Limb (tissue), 2 donors: ENCODE results near the gene KLK10.

Experiments
- DNase-seq, 2 donors: peaks; one replicate each; pipeline ENCODE4 v3.0.0-alpha.2; 2016; ENCODE audit errors: extremely low spot score in 2 of 2

The KLK10 gene

DNA sequence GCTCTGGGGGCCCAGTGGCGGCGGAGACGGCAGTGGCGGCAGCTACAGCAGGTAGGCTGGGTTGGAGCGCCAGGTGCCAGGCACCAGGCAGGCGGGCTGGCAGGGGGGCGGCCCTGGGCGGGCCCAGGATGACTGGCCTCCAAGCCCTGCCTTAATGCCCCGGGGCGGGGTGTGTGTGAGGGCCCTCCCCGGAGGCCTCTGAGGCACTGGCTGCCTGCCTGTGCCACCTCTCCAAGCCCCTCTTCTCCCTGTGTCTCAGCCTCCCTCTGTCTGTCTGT lies 7.0 kb upstream of the KLK10 start, which contains the start of gene KLK11:
Gene KLK11, minus strand, starts transcription at position 63 of the 278 bp plus-strand sequence. CDS start 985 bp downstream, outside the sequence.
- no peak for DNase-seq

DNA sequence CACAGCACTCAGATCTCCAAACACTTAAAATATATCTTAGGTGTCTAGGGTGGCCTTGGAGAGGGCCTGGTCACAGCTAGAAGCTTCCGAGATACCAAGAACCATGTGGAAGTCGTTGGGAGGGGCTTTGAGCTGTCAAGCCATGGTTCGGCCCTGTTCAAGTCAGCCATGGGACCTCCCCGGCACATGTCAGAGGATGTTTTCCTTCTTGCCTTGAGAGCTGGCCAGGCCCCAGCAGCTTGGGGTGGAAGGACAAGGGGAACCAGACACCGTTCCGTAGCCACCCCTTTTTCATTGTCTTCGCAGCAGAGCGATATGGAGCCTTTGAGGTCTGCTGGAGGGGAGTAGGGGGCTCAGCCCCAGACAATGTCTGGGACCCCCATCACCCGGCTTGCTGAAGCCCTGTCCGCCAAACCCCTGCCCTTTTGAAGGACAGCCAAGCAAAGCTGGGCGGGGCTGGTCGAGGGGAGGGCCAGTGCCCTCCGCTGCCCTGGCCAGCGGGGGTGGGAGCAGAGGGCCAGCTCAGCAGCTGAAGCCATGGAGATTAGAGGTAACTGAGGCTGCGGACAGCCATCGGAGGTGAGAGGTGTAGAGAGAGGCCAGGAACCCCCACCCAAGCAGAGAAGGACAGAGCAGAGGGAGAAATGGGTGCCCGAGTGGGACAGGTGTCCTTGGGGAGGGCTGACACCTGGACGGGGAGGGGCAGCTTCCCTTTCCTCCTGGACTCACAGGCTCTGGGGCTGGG lies 6.5 kb upstream of the KLK10 start:
- DNase-seq, result no peak

DNA sequence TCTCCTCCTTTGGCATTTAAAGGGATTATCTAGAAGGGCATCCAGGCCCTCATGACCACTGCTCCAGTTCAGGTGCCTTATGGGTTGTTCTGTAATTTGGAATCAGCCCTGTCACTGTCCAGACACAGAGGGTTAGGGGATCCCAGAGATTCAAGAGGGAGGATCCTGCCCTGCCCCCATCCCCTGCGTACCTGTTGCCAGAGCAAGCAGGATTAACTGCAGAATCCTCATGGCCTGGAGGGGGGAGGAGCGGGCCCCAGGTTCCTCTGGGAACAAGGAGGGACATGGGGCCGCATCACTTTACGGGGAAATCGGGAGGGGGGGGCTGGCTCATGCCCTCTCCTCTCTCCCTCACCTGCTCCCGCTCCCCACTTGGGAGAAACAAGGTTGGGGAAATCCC lies 5.9 kb upstream of the KLK10 start:
- no peak for DNase-seq

DNA sequence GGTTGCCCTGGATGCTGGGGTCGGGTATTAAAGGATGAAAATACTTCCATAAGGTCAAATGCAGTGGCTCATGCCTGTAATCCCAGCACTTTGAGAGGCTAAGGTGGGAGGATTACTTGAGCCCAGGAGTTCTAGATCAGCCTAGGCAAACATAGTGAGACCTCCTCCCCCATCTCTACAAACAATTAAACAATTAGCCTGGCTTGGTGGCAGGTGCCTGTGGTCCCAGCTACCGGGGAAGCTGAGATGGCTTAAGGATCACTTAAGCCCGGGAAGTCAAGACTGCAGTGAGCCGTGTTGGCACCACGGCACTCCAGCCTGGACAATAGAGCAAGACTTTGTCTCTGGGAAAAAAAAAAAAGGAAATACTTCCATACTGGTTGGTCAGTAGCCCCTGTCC lies 5.4 kb upstream of the KLK10 start:
- DNase-seq, result no peak

DNA sequence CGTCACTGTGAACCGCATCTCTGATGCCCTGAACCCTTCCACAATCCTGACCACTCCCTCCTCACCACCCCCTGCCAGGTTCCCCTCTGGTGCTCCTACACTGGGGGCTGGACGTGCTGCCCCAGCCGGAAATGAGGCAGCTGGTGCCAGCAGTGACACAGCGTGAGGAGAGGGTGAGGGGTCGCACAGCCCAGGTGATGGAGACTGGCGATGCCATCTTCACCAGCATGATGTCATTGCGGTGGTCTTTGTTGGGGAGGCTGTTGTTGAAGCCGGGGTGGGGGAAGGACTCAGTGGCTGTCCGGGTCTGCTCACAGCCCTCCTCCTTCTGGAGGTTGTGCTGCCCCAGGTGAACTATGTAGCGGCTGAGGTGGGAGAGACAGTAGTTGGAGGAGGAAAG lies 4.4 kb upstream of the KLK10 start:
- no peak for DNase-seq

DNA sequence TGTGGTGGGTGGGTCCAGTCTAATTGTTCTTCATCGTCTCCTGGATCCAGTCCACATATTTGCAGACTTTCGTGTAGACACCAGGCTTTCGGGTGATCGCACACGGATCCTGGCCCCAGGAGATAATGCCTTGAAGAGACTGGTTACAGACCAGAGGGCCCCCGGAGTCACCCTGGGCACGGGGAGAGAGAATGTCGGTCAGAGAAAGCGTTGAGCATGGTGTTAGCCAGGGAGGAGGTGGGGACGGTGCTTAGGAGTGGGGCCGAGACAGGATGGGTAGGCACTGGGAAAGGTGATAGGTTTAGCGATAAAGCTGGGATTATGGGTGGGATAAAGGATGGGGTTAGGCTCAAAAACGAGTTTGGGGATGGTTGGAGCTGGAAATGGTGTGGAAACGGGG lies 3.0 kb upstream of the KLK10 start:
- no peak for DNase-seq

DNA sequence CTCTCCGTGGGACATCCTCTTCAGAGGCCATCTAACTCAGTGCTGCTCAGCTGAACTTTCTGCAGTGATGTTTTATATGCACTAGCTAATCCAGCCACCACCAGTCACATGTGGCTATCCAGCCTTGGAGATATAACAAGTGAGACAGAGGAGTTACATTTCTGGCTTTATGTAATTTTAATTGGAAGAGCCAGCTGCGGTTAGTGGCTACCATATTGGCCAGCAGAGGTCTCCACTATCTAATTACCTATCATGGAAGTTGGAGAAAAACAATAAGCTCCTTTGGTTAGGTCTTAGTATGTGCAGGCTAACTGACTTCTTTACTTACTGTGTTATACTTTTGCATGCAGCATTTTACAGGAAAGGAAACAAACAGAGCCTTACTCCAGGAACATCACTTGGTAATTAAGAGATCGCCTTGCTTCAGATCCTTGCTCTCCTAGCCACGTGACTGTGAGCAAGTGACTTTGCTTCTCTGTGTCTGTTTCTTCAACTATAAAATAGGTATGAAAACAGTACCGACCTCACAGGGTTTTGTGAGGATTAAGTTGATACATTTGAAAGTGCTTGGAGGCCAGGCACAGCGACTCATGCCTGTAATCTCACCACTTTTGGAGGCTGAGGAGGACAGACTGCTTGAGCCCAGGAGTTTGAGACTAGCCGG lies 1.6 kb upstream of the KLK10 start:
- peak in 1 of 2 donors; percentile 12 for DNase-seq

DNA sequence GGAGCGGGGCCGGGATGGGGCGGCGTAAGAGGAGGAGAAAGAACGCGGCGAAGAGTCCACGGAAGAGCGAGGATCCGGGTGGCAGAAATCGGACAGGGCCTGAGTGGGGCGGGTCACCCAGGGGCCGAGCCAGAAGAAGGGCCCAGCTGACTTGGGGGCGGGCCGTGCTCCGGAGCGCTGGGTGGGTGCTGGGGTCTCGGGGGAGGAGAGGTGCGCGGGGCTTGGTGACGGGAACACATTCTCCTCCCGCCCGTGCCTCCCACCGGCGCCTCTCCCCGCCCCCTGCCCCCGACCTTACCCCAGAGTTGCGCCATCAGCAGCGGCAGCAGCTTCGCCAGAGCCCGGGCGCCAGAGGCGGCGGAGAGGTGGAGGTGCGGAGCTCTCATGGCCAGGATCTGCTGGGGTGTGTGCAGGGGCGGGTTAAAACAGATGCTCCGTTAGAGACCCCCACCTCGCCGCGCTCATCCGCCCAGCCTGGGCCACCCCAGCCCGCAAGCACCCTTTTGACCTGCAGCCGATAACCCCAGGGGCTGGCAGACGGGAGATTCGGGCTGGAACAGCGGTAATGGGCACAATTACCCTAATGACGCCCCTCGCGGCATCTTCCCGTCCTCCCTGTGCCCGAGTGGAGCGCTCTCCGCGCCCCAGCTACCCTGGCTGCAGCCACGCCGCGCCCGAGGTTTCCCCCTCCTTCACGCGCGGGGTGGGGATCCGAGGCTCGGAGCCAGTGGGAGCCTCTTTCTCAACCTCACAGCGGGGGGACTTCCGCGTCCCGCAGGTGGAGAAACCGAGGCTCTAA lies 565 bp downstream of the KLK10 start:
- DNase-seq, result no peak

DNA sequence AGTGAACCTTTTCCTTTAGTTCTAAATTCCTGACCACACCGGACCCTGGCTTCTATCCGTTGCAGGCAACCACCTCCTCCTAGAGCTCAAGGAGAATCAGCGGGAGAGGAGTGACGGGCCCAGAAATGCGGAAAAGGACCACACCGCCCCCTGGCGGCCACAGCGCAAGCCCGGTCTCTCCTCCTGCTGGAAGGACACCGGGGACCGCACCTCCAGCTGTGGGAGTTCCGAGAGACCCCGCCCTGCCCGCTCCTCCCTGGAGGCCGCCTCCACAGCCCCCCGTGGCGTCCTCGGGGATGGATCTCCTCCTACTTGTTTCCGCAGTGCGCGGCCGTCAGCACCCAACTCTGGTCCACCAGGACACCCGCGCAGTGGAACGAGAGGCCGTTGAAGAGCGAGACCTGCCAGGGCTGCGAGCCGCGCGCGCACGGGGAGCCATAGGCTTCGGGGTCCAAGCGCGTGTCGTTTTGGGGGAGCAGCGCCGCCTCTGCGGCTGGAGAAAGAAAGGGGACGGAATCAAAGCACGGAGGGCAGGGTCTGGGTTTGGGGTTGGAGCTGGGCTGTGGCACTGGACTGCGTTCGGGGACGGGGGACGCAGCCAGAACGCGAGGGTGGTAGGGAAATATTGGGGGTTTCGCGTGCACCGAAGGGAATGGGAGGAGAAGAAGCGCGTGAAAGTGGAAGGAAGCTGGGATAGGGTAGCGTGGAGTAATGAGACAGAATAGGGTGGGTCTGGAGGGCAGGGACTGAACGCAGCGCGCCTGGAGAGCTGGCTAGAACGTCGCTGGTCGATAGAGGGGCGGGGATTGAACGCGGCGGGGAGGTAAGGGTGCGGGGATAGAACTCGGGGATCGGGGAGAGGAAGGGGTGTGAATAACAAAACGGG lies 2.5 kb downstream of the KLK10 start:
- DNase-seq, result peak in 1 of 2 donors; percentile 56

DNA sequence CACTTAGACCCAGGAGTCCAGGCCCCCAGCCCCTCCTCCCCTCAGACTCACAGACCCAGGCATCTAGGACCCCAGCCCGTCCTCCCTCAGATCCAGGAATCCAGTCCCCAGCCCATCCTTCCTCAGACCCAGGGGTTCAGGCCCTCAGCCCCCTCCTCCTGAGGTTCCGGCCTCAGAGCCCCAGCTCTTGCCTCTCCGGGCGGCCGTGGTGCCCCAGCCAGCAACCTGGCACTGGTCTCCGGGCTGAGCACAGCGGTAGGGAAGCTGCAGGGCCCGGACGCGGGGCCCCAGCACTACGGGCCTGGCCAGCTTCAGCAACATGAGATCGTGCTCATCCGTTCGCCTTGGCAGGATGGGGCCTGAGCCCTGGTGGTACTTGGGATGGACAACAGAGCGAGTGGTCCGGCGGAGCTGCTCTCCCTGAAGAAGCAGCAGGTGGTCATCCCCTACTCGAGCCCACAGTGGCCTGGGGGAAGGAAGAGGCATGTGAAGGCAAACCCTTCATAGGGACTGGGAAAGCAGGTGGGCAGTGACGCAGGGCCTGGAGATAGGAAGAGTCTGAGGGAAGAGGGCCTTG lies 3.7 kb downstream of the KLK10 start:
- DNase-seq, result no peak

DNA sequence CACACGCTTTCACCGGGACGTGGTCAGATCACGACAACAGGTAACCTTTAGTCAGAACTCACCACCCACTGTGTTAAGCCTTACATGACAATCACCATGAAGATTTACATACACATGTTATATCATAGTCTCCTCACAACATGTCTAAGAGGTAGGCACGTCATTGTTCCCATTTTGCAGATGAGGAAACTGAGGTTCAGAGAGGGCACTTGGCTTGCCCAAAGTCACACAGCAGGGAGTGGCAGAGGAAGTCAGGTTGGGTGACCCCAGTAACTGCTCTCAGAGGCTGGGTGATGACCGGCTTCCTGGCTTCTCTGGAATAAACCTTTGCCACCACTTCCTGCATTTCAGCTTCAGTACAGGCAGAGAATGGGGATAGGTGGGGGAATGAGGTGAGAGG lies 5.3 kb downstream of the KLK10 start:
- no peak for DNase-seq

DNA sequence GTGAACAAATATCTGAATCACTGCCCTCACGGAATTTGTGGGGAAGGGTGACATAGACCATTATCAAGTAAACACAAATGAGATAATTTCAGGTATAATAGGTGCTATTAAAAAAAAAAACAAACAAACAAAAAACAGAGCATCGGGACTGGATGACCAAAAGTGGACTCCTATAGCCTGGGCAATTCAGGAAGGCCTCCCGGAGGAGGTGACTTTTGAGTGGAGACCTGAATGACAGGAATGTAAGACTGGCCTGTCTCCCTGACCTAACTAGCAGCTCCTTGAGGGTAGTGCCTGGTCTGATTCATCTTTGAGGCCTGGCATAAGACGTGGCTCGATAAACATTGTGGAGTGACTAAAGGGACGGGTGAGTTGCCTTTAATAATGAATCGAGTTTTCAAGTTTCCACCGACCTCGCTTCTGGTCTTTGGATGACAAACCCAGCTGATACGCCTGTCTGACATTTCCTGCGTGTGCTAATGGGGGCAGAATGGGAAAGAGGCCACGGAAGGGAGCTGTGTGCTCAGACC lies 6.8 kb downstream of the KLK10 start:
- DNase-seq, result no peak

DNA sequence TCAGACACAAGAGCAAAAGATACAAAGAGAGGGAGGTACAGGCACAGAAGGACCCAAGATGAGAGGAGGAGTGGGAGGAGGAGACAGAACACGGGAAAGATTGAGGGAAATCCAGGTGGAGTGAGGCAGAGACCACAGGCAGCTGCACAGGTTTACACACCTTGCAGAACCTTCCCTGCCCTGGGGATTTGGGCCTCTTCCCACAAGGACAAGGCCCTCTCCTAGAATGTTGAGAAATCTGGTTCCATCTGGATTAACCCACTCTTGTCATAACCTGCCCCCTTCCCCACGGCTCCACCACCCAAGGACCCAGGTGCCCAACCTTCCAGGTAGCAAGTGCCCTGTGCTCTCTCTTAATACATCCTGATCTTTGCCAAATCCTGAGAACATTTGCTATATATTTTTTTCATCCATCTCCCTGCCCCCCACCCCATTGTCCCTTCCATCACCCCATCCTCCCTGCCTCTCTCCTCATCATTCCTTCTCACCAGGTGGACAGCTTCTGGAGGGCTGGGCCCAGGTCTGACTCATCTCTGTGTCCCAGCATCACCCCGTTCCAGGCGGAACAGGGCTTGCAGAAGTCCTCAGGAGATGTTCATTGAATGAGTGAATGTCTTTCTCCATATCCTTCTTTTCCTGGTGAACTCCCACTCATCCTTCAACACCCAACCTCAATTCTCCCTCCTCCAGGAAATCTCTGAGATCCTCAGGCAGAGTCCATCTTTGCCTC lies 9.3 kb downstream of the KLK10 start:
- DNase-seq, result no peak

DNA sequence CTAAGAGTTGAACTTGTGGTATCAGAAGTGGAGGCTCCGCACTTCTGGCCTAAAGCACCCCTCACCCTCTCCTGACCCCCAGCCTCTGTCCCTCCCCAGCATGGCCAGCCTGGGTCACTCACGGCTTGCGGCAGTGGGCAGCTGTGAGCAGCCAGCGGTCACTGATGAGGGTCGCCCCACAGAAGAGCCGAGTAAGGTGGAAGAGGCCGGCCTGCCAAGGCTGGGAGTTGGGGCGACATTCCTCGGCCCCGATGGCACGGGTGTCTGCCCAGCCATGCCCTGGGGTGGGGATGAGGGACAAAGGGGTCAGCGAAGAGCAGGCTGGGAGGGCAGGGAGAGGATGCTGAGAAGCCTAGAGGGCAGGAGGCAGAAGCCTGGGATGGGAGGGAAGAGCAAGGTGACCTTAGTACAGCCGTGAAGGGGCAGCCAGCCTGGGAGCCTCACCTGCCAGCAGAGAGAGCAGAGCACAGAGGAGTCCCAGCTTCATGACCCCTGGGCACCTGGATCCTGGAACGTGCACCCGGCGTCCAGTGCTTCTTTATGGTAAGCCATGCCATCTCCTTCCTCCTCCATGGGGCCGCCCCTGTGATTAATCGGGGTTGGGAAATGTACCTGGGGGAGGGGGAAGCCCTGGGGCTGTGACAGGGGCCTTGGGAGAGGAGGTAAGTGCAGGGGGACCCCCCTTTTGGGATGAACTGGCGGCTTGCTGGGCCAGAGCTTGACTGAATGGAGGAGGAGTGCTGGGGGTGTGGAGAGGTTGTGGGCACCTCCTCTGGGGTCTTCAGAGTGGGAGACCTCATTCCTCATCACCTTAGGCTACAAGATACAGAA lies 10.2 kb downstream of the KLK10 start:
- no peak for DNase-seq

DNA sequence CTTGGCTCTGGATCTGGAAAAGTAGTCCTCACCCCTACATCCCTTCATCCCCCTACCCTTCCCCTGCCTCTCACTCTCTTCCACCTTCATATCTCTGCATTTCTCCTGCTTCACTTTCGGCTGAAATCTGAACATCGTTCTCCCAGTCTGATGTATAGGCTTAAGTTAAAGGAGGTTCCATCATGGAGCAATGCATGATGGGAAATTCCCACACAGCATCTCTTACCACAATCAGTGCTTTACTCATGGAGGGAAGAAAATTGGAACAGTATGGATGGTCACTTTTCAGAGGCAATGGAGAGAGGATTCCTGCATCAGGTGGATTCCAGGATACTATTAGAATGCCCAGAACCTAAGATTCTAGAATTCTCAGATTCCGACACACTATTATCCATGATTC lies 12.0 kb downstream of the KLK10 start:
- no peak for DNase-seq

DNA sequence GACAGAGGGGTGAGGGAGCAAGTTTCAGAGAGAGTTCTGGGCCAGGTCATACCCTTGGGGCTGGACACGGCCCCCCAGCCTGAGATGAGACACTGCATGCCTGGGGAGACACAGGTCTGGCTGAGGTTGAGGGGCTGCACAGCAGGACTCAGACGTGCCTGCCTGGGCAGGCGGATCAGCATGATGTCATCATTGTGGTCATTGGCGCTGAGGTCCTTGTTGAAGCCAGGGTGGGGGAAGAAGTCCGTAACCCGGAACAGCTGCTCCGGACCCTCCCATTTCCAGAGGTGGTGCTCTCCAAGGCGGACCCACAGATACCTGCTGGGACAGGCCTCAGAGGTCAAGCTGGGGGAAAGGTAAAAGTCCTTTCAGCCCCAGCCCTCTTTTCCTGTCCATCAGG lies 13.1 kb downstream of the KLK10 start:
- no peak for DNase-seq

DNA sequence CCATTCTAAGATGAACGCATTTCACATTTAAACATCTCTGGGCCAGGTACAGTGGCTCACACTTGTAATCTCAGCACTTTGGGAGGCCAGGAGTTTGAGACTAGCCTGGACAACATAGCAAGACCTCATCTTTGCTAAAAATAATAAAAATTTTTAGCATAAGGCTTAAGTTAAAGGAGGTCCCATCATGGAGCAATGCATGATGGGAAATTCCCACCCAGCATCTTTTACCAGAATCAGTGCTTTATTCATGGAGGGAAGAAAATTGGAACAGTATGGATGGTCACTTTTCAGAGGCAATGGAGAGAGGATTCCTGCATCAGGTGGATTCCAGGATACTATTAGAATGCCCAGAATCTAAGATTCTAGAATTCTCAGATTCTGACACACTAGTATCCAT lies 14.3 kb downstream of the KLK10 start:
- no peak for DNase-seq

DNA sequence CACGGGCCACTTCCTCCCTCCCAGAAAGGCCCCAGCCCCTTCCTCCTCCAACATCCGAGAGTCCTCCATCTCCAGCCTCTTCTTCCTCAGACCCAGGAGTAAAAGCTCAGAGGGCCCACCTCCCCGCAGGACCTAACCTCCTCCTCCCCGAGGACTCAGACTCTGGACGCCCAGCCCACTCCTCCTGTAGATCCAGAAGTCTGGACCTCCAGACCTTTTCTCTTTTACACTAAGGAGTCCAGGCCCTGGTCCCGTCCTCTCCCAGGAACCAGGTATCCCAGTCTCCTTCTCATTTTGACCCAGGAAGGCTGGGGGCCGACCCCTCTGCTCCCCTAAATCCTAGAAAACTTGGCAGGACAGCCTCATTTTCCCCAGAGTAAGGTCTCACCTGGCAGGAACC lies 16.2 kb downstream of the KLK10 start:
- DNase-seq, result no peak

DNA sequence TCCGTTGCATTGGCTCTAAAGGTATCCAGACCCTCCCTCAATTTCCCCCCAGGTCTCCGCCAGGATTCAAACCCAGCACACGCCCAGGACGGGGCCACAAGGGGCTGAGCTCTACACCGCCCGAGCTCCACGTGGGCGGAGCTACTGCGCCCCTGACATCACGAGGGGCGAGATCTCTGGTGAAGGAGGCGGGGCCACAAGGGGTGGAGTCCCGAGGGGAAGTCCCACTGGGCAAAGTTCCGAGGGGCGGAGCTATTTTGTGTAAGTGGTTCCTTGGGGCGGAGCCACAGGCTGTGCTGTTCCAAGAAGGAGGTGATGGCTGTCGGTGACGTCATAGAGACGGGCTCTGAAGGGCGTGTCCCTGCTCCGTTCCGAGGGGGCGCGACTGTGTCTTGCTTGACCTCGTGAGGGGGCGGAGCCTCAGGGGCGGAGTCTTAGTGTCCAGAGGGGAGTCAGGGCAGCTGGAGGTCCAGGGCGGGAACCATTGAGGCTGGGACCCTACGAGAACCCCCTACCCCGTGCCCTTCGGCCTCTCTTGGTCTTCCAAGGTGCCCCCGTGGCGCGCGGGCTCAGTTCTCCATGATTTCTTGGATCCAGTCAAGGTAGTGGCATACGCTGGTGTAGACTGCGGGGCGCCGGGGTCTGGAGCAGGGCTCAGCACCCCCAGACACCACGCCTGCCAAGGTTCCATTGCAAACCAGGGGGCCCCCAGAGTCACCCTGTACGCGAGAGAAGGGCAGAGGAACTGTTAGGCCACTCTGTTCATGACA lies 16.8 kb downstream of the KLK10 start:
- DNase-seq, result no peak
